SK-N-SH treated with all-trans-retinoic acid at 6 μM for 48 hours (cell line): Measurements from ENCODE around the gene DUSP3.

ENCODE experiments used
- ARNTL ChIP-seq: fragments of 450-650 bp; formaldehyde crosslinking; IDR thresholded peaks from 2 replicates; pipeline ENCODE4 v1.5.0; 2020; ENCODE audit warnings: low read depth, mild to moderate bottlenecking, moderate library complexity, borderline replicate concordance
- CSDC2 ChIP-seq: fragments of 250-450 bp; sonication (Bioruptor Pico); IDR thresholded peaks from 2 replicates; pipeline ENCODE4 v1.5.0; 2020; ENCODE audit warnings: mild to moderate bottlenecking, moderate library complexity
- ESRRG ChIP-seq: fragments of 250-450 bp; sonication (Bioruptor Pico); IDR thresholded peaks from 2 replicates; pipeline ENCODE4 v1.6.1; 2021; ENCODE audit warnings: mild to moderate bottlenecking
- POU6F1 ChIP-seq: fragments of 250-450 bp; sonication (Bioruptor Pico); IDR thresholded peaks from 2 replicates; pipeline ENCODE4 v1.8.0; 2021; ENCODE audit warnings: low read depth, mild to moderate bottlenecking, moderate library complexity, borderline replicate concordance
- TOX ChIP-seq: fragments of 250-450 bp; sonication (Bioruptor Pico); IDR thresholded peaks from 2 replicates; pipeline ENCODE4 v1.8.0; 2021; ENCODE audit warnings: mild to moderate bottlenecking, moderate library complexity, borderline replicate concordance
- ZFP3 ChIP-seq: fragments of 250-450 bp; sonication (Bioruptor Pico); IDR thresholded peaks from 2 replicates; pipeline ENCODE4 v1.5.0; 2020; ENCODE audit warnings: mild to moderate bottlenecking, moderate library complexity
- ZFP30 ChIP-seq: fragments of 450-650 bp; formaldehyde crosslinking; IDR thresholded peaks from 2 replicates; pipeline ENCODE4 v1.5.0; 2022; ENCODE audit warnings: mild to moderate bottlenecking, moderate library complexity
- TF ChIP-seq, protein P1 (sequence below): fragments of 250-450 bp; sonication (Bioruptor Pico); IDR thresholded peaks from 2 replicates; pipeline ENCODE4 v1.5.1; 2021; ENCODE audit warnings: mild to moderate bottlenecking, moderate library complexity

GRCh38 chr17:43717913-43718312, 60.9 kb downstream of the DUSP3 start:
- no peak for TF ChIP-seq ZFP3 (CRISPR knock-in tag)
- no peak for TF ChIP-seq ARNTL (CRISPR knock-in tag)
- TF ChIP-seq ZFP30 (CRISPR knock-in tag), result no peak
- TF ChIP-seq TOX (CRISPR knock-in tag), result no peak
- no peak for TF ChIP-seq POU6F1 (CRISPR knock-in tag)
- TF ChIP-seq CSDC2 (CRISPR knock-in tag), result no peak
- no peak for TF ChIP-seq ESRRG (CRISPR knock-in tag)
- TF ChIP-seq, protein P1, sequence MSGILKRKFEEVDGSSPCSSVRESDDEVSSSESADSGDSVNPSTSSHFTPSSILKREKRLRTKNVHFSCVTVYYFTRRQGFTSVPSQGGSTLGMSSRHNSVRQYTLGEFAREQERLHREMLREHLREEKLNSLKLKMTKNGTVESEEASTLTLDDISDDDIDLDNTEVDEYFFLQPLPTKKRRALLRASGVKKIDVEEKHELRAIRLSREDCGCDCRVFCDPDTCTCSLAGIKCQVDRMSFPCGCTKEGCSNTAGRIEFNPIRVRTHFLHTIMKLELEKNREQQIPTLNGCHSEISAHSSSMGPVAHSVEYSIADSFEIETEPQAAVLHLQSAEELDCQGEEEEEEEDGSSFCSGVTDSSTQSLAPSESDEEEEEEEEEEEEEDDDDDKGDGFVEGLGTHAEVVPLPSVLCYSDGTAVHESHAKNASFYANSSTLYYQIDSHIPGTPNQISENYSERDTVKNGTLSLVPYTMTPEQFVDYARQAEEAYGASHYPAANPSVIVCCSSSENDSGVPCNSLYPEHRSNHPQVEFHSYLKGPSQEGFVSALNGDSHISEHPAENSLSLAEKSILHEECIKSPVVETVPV (CRISPR knock-in tag), result no peak
